DND-41 (cell line): ENCODE measurements around the gene KRT82.

Source experiments
- CTCF ChIP-seq: IDR thresholded peaks from 2 replicates; pipeline ENCODE4 v1.5.1; 2012; ENCODE audit warnings: borderline replicate concordance, low read length, moderate library complexity, mild to moderate bottlenecking; ENCODE audit not compliant: poor library complexity, severe bottlenecking; ENCODE audit errors: extremely low read depth
- EZH2 ChIP-seq: IDR thresholded peaks from 3 replicates; pipeline ENCODE4 v1.6.1; 2012; ENCODE audit warnings: borderline replicate concordance, low read depth, mild to moderate bottlenecking, moderate library complexity, low read length, inconsistent platforms; ENCODE audit not compliant: severe bottlenecking

GRCh38 chr12:52404951-52405350 is 1.2 kb downstream of the KRT82 start:
- TF ChIP-seq CTCF (no peak), EZH2 (no peak)
